ENCODE measurements around the gene NPBWR2. TPM values are rescaled to one million over a fixed set of nuclear protein-coding genes. Genes with fewer than 3 reads are reported as not detected.

Gene NPBWR2
- total RNA-seq, 1 donor from 2014 or later = not detected

DNA sequence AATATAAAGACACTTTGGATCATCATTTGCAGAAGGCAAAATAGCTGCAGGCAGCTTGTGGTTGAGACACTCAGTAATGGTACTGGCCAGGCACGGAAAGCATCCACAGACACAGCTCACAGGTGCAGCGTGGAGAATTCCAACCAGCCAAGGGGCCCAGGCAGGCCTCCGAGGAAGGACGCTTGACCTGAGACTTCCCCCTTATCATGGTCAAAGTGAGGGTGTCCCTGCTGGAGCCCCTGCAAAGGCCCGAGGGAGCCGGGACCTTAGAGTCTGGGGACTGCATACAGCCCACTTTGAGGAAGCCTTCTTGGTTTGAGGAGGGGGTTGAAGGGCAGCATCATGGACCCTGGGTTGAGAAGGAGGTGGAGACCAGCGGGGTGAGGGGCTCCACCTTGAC lies 41.8 kb upstream of the NPBWR2 start:
- TF ChIP-seq, protein P1, sequence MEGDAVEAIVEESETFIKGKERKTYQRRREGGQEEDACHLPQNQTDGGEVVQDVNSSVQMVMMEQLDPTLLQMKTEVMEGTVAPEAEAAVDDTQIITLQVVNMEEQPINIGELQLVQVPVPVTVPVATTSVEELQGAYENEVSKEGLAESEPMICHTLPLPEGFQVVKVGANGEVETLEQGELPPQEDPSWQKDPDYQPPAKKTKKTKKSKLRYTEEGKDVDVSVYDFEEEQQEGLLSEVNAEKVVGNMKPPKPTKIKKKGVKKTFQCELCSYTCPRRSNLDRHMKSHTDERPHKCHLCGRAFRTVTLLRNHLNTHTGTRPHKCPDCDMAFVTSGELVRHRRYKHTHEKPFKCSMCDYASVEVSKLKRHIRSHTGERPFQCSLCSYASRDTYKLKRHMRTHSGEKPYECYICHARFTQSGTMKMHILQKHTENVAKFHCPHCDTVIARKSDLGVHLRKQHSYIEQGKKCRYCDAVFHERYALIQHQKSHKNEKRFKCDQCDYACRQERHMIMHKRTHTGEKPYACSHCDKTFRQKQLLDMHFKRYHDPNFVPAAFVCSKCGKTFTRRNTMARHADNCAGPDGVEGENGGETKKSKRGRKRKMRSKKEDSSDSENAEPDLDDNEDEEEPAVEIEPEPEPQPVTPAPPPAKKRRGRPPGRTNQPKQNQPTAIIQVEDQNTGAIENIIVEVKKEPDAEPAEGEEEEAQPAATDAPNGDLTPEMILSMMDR (IDR thresholded peaks at IDR 0.05; ENCODE audit: insufficient read depth, low read length, severe bottlenecking) = no peak
- no peaks in the 10 kb centered on the region for H3K27me3 ChIP-seq (ENCODE audit: control insufficient read depth, insufficient read depth, low read length)
- FAIRE-seq = no peak
- DNase-seq (ENCODE audit: low read depth) = no peak
- H3K4me3 ChIP-seq (ENCODE audit: low read depth, low read length) = no peak overlapping the region
- no peaks in the 10 kb centered on the region for H3K36me3 ChIP-seq (ENCODE audit: control insufficient read depth, insufficient read depth, low read length)

DNA sequence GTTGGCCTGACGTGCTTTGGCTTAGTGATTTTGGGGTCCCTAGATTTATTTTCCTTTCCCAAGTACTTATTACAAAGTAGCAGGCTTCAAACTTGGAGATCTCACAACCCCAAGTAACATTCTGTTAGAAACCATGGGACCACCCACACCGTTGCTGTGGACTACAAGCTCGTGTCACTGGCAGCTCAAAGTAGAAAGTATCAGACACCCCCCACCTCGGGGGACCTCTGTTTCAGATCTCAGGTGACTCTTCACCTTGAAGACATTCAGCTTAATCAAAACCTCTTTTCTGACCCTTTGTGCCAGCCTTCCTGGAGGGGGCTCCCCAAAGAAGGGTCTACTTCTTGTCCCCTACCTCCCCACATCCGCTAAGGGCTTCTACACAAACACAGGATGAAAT lies 41.2 kb upstream of the NPBWR2 start:
- DNase-seq (ENCODE audit: low read depth) = no peak
- TF ChIP-seq, protein P1 (IDR thresholded peaks at IDR 0.05; ENCODE audit: insufficient read depth, low read length, severe bottlenecking) = no peak

DNA sequence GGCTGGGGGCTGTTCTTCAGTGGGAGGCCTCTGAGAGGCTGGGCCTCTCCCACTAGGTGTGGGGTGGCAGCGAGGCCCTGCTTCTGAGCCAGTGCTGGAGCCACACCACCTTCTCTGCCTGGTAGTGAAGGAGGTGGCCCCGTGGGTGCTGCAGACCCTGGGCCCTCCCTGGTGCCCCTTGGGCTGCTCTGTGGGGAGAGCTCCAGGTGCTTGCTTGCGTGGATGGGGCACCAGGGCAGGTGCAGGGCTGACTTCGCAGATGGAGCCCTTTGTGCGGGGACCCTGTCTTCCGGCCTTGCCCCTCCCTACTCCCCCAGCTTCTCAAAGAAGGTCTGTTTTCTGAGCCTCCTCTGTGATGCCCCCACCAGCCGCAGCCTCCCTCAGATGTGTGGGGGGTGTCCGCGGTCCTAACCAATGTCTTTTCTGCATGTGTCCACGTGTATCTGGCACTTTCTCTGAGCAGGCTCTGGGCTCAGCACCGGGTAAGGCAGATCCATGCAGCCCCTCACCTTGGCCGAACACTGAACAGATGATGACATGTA lies 39.6 kb upstream of the NPBWR2 start:
- DNase-seq (ENCODE audit: low read depth) (no peak), FAIRE-seq (no peak)
- no peaks in the 10 kb centered on the region for H3K36me3 ChIP-seq (ENCODE audit: control insufficient read depth, insufficient read depth, low read length)
- H3K4me3 ChIP-seq (ENCODE audit: low read depth, low read length) = no peak overlapping the region
- no peaks in the 10 kb centered on the region for H3K27me3 ChIP-seq (ENCODE audit: control insufficient read depth, insufficient read depth, low read length)
- TF ChIP-seq, protein P1 (IDR thresholded peaks at IDR 0.05; ENCODE audit: insufficient read depth, low read length, severe bottlenecking) = no peak

More for the DNA sequence above, 41.2 kb upstream of the NPBWR2 start:
- no peaks in the 10 kb centered on the region for H3K27me3 ChIP-seq (ENCODE audit: control insufficient read depth, insufficient read depth, low read length)
- no peak for FAIRE-seq
- no peaks in the 10 kb centered on the region for H3K36me3 ChIP-seq (ENCODE audit: control insufficient read depth, insufficient read depth, low read length)
- H3K4me3 ChIP-seq (ENCODE audit: low read depth, low read length) = no peak overlapping the region

DNA sequence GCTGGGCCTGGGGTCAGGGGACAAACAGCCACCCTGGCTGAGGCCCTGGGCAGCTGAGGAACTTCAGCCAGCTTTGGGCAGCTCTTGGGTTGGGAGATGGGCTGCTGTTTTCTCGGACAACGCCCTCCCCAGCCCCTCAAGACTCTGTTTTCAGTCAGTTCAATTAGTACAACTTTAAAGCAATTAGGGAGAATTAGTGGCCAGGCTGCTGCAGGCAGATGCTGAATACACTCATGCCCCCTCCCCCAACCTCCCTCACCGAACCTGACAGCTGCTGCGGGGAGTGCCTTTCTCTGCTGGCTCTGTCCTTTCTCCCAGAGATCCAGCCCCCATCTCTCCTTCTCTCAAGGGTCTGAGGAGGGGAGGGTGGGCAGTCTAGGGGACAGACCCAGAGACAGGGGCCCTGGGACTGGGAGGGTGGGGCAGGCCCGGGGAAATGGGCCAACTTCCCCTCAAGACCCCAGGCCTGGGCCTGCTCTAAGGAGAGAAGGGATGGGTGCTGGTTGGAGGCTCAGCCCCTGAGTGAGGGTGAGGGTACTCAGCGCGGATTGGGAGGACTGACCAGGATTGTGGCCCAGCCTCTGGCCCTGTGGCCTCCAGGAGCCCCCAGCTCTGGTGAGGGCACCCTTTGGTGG lies 39.1 kb upstream of the NPBWR2 start:
- Histone ChIP-seq H3K36me3 (ENCODE audit: control insufficient read depth, insufficient read depth, low read length) (no peaks in the 10 kb centered on the region), H3K4me3 (ENCODE audit: low read depth, low read length) (no peak overlapping the region), H3K27me3 (ENCODE audit: control insufficient read depth, insufficient read depth, low read length) (no peaks in the 10 kb centered on the region)
- TF ChIP-seq, protein P1 (IDR thresholded peaks at IDR 0.05; ENCODE audit: insufficient read depth, low read length, severe bottlenecking) = no peak
- FAIRE-seq = no peak
- no peak for DNase-seq (ENCODE audit: low read depth)

DNA sequence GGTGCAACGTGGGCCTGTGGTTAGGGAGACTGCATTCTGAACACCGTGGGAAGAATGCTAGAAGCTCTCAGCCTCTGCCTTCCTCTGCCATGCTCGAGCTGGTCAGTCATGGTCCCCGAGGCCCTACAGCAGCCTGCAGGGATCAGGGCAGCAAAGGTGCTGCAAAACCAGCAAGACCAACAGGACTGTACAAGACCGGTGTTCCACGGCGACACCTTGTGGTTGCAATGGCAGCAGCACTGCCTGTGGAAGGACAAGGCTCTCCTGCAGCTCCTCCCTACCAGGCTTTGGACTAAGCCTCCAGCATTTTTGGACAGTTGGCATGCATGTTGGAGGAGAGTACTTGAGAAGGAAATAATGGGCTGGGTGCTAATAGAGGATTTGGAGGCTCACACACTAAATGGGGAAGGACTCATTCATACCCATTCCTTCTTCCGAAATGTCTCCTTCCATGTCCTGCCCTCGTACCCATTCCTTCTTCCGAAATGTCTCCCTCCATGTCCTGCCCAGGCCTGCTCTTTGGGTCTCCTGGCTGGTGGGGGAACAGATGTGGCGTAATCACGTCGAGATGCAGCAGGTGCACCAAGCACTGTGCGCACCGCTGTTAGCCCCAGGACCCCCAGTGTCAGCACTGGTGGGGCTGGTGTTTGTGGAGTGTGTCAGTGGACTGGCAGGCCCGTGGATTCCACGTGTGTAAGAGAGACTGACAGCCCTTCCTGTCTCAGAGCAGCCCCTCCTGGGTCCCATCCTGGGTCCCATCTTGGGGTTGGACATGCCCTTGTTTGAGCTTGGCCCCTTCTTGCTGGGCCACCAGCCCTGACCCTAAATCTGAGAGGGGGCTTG lies 38.3 kb upstream of the NPBWR2 start:
- H3K36me3 ChIP-seq (ENCODE audit: control insufficient read depth, insufficient read depth, low read length) = no peaks in the 10 kb centered on the region
- FAIRE-seq (no peak), DNase-seq (ENCODE audit: low read depth) (no peak)
- TF ChIP-seq, protein P1 (IDR thresholded peaks at IDR 0.05; ENCODE audit: insufficient read depth, low read length, severe bottlenecking) = no peak
- H3K27me3 ChIP-seq (ENCODE audit: control insufficient read depth, insufficient read depth, low read length) = no peaks in the 10 kb centered on the region
- H3K4me3 ChIP-seq (ENCODE audit: low read depth, low read length) = no peak overlapping the region

All from bronchial epithelial cell (primary cell).